ENCODE measurements around the gene ABCA7.

ABCA7 gene

GRCh38 chr19:992670-993055 is 47.2 kb upstream of the ABCA7 start:
- H3K4me3 ChIP-seq (ENCODE audit: low read depth, low read length) = no peak overlapping the region
- TF ChIP-seq CTCF (IDR thresholded peaks at IDR 0.05; ENCODE audit: low read depth, low read length) (no peak), MAX (IDR thresholded peaks at IDR 0.05; ENCODE audit: low read depth, low read length) (no peak), POLR2A (IDR thresholded peaks at IDR 0.05; ENCODE audit: extremely low read depth, insufficient read length) (no peak)

GRCh38 chr19:993361-993830 is 46.5 kb upstream of the ABCA7 start:
- no peak for DNase-seq (ENCODE audit: low read depth)
- no peak overlapping the region for H3K4me3 ChIP-seq (ENCODE audit: low read depth, low read length)
- TF ChIP-seq MAX (IDR thresholded peaks at IDR 0.05; ENCODE audit: low read depth, low read length) (no peak), MYC (IDR thresholded peaks at IDR 0.05; ENCODE audit: low read depth, low read length) (no peak), CTCF (IDR thresholded peaks at IDR 0.05; ENCODE audit: low read depth, low read length) (no peak), POLR2A (IDR thresholded peaks at IDR 0.05; ENCODE audit: extremely low read depth, insufficient read length) (no peak)

More at GRCh38 chr19:992670-993055, 47.2 kb upstream of the ABCA7 start:
- DNase-seq (ENCODE audit: low read depth) = no peak

- no peak for TF ChIP-seq MAX (IDR thresholded peaks at IDR 0.05; ENCODE audit: low read depth, low read length)
- no peak for TF ChIP-seq POLR2A (IDR thresholded peaks at IDR 0.05; ENCODE audit: extremely low read depth, insufficient read length)
- no peak for TF ChIP-seq MYC (IDR thresholded peaks at IDR 0.05; ENCODE audit: low read depth, low read length)
- TF ChIP-seq CTCF (IDR thresholded peaks at IDR 0.05; ENCODE audit: low read depth, low read length) = no peak
- no peak for DNase-seq (ENCODE audit: low read depth)
- no peak overlapping the region for H3K4me3 ChIP-seq (ENCODE audit: low read depth, low read length)
Observed at GRCh38 chr19:993831-994393, 46.0 kb upstream of the ABCA7 start.

GRCh38 chr19:994516-994915 is 45.4 kb upstream of the ABCA7 start:
- DNase-seq (ENCODE audit: low read depth) = no peak
- H3K4me3 ChIP-seq (ENCODE audit: low read depth, low read length) = no peak overlapping the region
- TF ChIP-seq MAX (IDR thresholded peaks at IDR 0.05; ENCODE audit: low read depth, low read length) (no peak), POLR2A (IDR thresholded peaks at IDR 0.05; ENCODE audit: extremely low read depth, insufficient read length) (no peak), MYC (IDR thresholded peaks at IDR 0.05; ENCODE audit: low read depth, low read length) (no peak), CTCF (IDR thresholded peaks at IDR 0.05; ENCODE audit: low read depth, low read length) (no peak)

- no peak overlapping the region for H3K4me3 ChIP-seq (ENCODE audit: low read depth, low read length)
- TF ChIP-seq MYC (IDR thresholded peaks at IDR 0.05; ENCODE audit: low read depth, low read length) (no peak), MAX (IDR thresholded peaks at IDR 0.05; ENCODE audit: low read depth, low read length) (no peak), CTCF (IDR thresholded peaks at IDR 0.05; ENCODE audit: low read depth, low read length) (no peak), POLR2A (IDR thresholded peaks at IDR 0.05; ENCODE audit: extremely low read depth, insufficient read length) (no peak)
- DNase-seq (ENCODE audit: low read depth) = no peak
Observed at GRCh38 chr19:995051-995827, 44.7 kb upstream of the ABCA7 start.

Data from NB4 (cell line).